Keratinocyte (primary cell): ENCODE results near the gene ZNF581. TPM values are rescaled to one million over a fixed set of nuclear protein-coding genes. Genes with fewer than 3 reads are reported as not detected.

Experiments used
- DNase-seq: peaks from one replicate; pipeline ENCODE4 v3.0.0-alpha.2; 2011; ENCODE audit warnings: low read depth, missing footprints, low spot score
- FAIRE-seq: peaks from 2 replicates; lab custom pipeline; 2011; peaks lifted over from hg19 to GRCh38; lab: Jason Lieb, UNC
- H2AFZ ChIP-seq: 2 replicates; pipeline ENCODE4 v1.6.0; 2012; ENCODE audit warnings: low read length, control low read depth, inconsistent platforms; ENCODE audit not compliant: control insufficient read depth
- H3K27ac ChIP-seq: 2 replicates; pipeline ENCODE4 v1.5.1; 2011; ENCODE audit warnings: low read length; ENCODE audit not compliant: control insufficient read depth, insufficient read depth
- H3K27me3 ChIP-seq: 3 replicates; pipeline ENCODE4 v1.6.0; 2011; ENCODE audit warnings: low read length; ENCODE audit not compliant: control insufficient read depth, insufficient read depth; ENCODE audit errors: extremely low read depth
- H3K36me3 ChIP-seq, 2 experiments: 2 replicates in 1 of 2; 3 replicates in 1 of 2; pipeline ENCODE4 v1.5.1; 2011; ENCODE audit warnings: low read length in 2 of 2, mild to moderate bottlenecking in 1 of 2; ENCODE audit not compliant: control insufficient read depth in 2 of 2, insufficient read depth in 2 of 2; ENCODE audit errors: extremely low read depth in 1 of 2
- H3K4me1 ChIP-seq: 3 replicates; pipeline ENCODE4 v1.5.1; 2011; ENCODE audit warnings: low read length; ENCODE audit not compliant: control insufficient read depth, insufficient read depth; ENCODE audit errors: extremely low read depth
- H3K4me2 ChIP-seq: 3 replicates; pipeline ENCODE4 v1.6.0; 2011; ENCODE audit warnings: low read depth, low read length; ENCODE audit not compliant: control insufficient read depth, insufficient read depth; ENCODE audit errors: extremely low read depth
- H3K4me3 ChIP-seq, 3 experiments: fragments of 200-600 bp in 1 of 3; sonication (generic) in 1 of 3; 2 replicates in 2 of 3; 3 replicates in 1 of 3; pipeline ENCODE4 v1.5.1; 2011 to 2016; ENCODE audit warnings: low read length in 3 of 3, mild to moderate bottlenecking in 3 of 3, control low read depth in 2 of 3, inconsistent platforms in 1 of 3, low read depth in 1 of 3, mixed read lengths in 1 of 3, mixed run types in 1 of 3, moderate library complexity in 1 of 3; ENCODE audit not compliant: control insufficient read depth in 2 of 3, insufficient read depth in 2 of 3; ENCODE audit errors: extremely low read depth in 1 of 3
- H3K79me2 ChIP-seq: 2 replicates; pipeline ENCODE4 v1.6.0; 2012; ENCODE audit warnings: low read length; ENCODE audit not compliant: control insufficient read depth, insufficient read depth
- H3K9ac ChIP-seq: 3 replicates; pipeline ENCODE4 v1.6.0; 2011; ENCODE audit warnings: low read length; ENCODE audit not compliant: control insufficient read depth, insufficient read depth; ENCODE audit errors: extremely low read depth
- H3K9me1 ChIP-seq: 3 replicates; pipeline ENCODE4 v1.6.0; 2011; ENCODE audit warnings: low read length; ENCODE audit not compliant: control insufficient read depth, insufficient read depth; ENCODE audit errors: extremely low read depth
- H3K9me3 ChIP-seq: 2 replicates; pipeline ENCODE4 v1.5.1; 2012; ENCODE audit warnings: low read depth, low read length; ENCODE audit not compliant: control insufficient read depth
- H4K20me1 ChIP-seq: 3 replicates; pipeline ENCODE4 v1.6.0; 2011; ENCODE audit warnings: low read length; ENCODE audit not compliant: control insufficient read depth, insufficient read depth; ENCODE audit errors: extremely low read depth
- CTCF ChIP-seq, 3 experiments: IDR thresholded peaks in 1 of 3; conservative IDR thresholded peaks in 1 of 3; optimal IDR thresholded peaks in 1 of 3; 2 replicates in 2 of 3; 3 replicates in 1 of 3; pipeline versions ENCODE3 to v1.5.1; 2011; ENCODE audit warnings: low read length in 3 of 3, mild to moderate bottlenecking in 3 of 3, moderate library complexity in 2 of 3, control low read depth in 1 of 3, inconsistent platforms in 1 of 3; ENCODE audit not compliant: insufficient read depth in 2 of 3; ENCODE audit errors: extremely low read depth in 1 of 3
- EZH2 ChIP-seq: IDR thresholded peaks from one replicate; pipeline ENCODE4 v1.6.1; 2012; ENCODE audit warnings: inconsistent platforms, mild to moderate bottlenecking, low read length, moderate library complexity
- dilution Hi-C: fragments of 300-500 bp; cut with MboI; formaldehyde crosslinking; loops from one replicate; pipeline ENCODE4 v1.7.0; 2020; ENCODE audit warnings: low sequenced_read_pairs; ENCODE audit not compliant: extremely low pct_ligation_motif_present
- polyA plus RNA-seq, 5 experiments: library from polyadenylated mRNA; depleted of rRNA in 3 of 5; stranded (reverse) in 3 of 5; stranded (forward) in 1 of 5; unstranded in 1 of 5; fragments of >200 nt; gene quantifications; 1 replicate in 1 of 5; 2 replicates in 3 of 5; 3 replicates in 1 of 5; pipeline versions ENCODE4 v1.2.1 to v1.2.3, GENCODE V29; 2011 to 2012; ENCODE audit warnings: missing spikeins in 2 of 5, low read depth in 1 of 5, low replicate concordance in 1 of 5

Gene ZNF581
- polyA plus RNA-seq, 1 donor (not counting 4 experiments of a cell fraction or from before 2014, with no cell fraction given) = 14.8 TPM

GRCh38 chr19:55648585-55649267 lies 5.3 kb downstream of the ZNF581 start:
- H3K27ac ChIP-seq = no peak overlapping the region
- H2AFZ ChIP-seq = no peak overlapping the region
- H3K79me2 ChIP-seq = peaks cover 22% of the 10 kb centered on the region
- FAIRE-seq (no peak), DNase-seq (no peak)
- H3K9ac ChIP-seq = peak overlapping the region; percentile 75
- no peaks in the 10 kb centered on the region for H3K27me3 ChIP-seq
- H3K4me3 ChIP-seq = peak overlapping the region; percentile 29 to 67 (median 58)
- dilution Hi-C loops = no loop called here
- H3K4me1 ChIP-seq = peaks cover 22% of the 10 kb centered on the region
- H3K36me3 ChIP-seq = peaks cover 9 to 14% of the 10 kb centered on the region in 2 experiments
- H3K9me1 ChIP-seq = no peaks in the 10 kb centered on the region
- H3K9me3 ChIP-seq = no peaks in the 10 kb centered on the region
- H4K20me1 ChIP-seq = no peaks in the 10 kb centered on the region
- peak overlapping the region; percentile 77 for H3K4me2 ChIP-seq
- TF ChIP-seq CTCF (optimal IDR thresholded peaks at IDR 0.05 in 1 of 3, IDR thresholded peaks at IDR 0.05 in 1 of 3, conservative IDR thresholded peaks at IDR 0.05 in 1 of 3; ENCODE audit: extremely low read depth in 1 of 3, insufficient read depth in 2 of 3, low read length in 3 of 3) (no peak), EZH2 (no peak)

- Histone ChIP-seq H2AFZ (no peak overlapping the region), H4K20me1 (no peaks in the 10 kb centered on the region), H3K9me3 (no peaks in the 10 kb centered on the region), H3K9me1 (no peaks in the 10 kb centered on the region), H3K27ac (no peak overlapping the region), H3K36me3 (peaks cover 9 to 13% of the 10 kb centered on the region in 2 experiments), H3K9ac (no peak overlapping the region), H3K27me3 (no peaks in the 10 kb centered on the region), H3K4me2 (peak overlapping the region; percentile 5), H3K4me1 (peaks cover 18% of the 10 kb centered on the region), H3K4me3 (no peak overlapping the region), H3K79me2 (peaks cover 14% of the 10 kb centered on the region)
- dilution Hi-C loops = no loop called here
- TF ChIP-seq EZH2 (no peak), CTCF (optimal IDR thresholded peaks at IDR 0.05 in 1 of 3, IDR thresholded peaks at IDR 0.05 in 1 of 3, conservative IDR thresholded peaks at IDR 0.05 in 1 of 3; ENCODE audit: extremely low read depth in 1 of 3, insufficient read depth in 2 of 3, low read length in 3 of 3) (no peak)
- DNase-seq (no peak), FAIRE-seq (no peak)
These were observed 6.0 kb downstream of the ZNF581 start for GRCh38 chr19:55649268-55650125.
